HG03066 (cell line): ENCODE data around the gene SHOX.
"Not testable (repeated sequence)": the region's sequence is repeated elsewhere in the genome, so short reads cannot be mapped to it uniquely, and the experiment has no call there.

ENCODE experiments used
- ATAC-seq: cut with Tn5 transposase; IDR thresholded peaks from one replicate; pipeline ENCODE4 v1.9.1; 2021; ENCODE audit warnings: low read depth; ENCODE audit not compliant: unreplicated experiment

SHOX gene

GRCh38 chrX:636981-637659, 6.5 kb downstream of the SHOX start:
- ATAC-seq, result no peak

GRCh38 chrX:637660-638481, 7.3 kb downstream of the SHOX start:
- no peak for ATAC-seq

- no peak for ATAC-seq
Observed at GRCh38 chrX:638482-639131, 8.0 kb downstream of the SHOX start.

GRCh38 chrX:639151-639550, 8.6 kb downstream of the SHOX start:
- ATAC-seq, result no peak

- no peak for ATAC-seq
Observed at GRCh38 chrX:640641-641040, 10.1 kb downstream of the SHOX start.

GRCh38 chrX:641671-642435, 11.3 kb downstream of the SHOX start:
- ATAC-seq, result no peak

- ATAC-seq, result no peak
Observed at GRCh38 chrX:642436-643240, 12.0 kb downstream of the SHOX start.

- no peak for ATAC-seq
Observed at GRCh38 chrX:643241-643595, 12.6 kb downstream of the SHOX start.

GRCh38 chrX:643911-644303, 13.3 kb downstream of the SHOX start:
- no peak for ATAC-seq

GRCh38 chrX:644304-645281, 14.0 kb downstream of the SHOX start:
- no peak for ATAC-seq

GRCh38 chrX:646228-646495, 15.6 kb downstream of the SHOX start:
- no peak for ATAC-seq

- no peak for ATAC-seq
Observed at GRCh38 chrX:646796-647195, 16.2 kb downstream of the SHOX start.

GRCh38 chrX:649166-649565, 18.6 kb downstream of the SHOX start:
- ATAC-seq, result no peak

- ATAC-seq, result no peak
Observed at GRCh38 chrX:650324-650723, 19.7 kb downstream of the SHOX start.

GRCh38 chrX:650811-651210, 20.2 kb downstream of the SHOX start:
- no peak for ATAC-seq

- ATAC-seq, result not testable (repeated sequence)
Observed at GRCh38 chrX:651922-652321, 21.3 kb downstream of the SHOX start.

GRCh38 chrX:652341-652741, 21.8 kb downstream of the SHOX start:
- ATAC-seq, result no peak

GRCh38 chrX:653306-653705, 22.7 kb downstream of the SHOX start:
- no peak for ATAC-seq

- ATAC-seq, result no peak
Observed at GRCh38 chrX:661154-661553, 30.6 kb downstream of the SHOX start.
